A549 (cell line): ENCODE results near the gene CD2AP. TPM values are rescaled to one million over a fixed set of nuclear protein-coding genes. Genes with fewer than 3 reads are reported as not detected.

Experiments used
- ATAC-seq, 2 experiments: fragments of 200-7000 bp in 1 of 2; fragments of >200 bp in 1 of 2; cut with Nextera tagmentation in 1 of 2; cut with Tn5 transposase in 1 of 2; 3 replicates each; pipeline versions ENCODE4 v1.8.0 to v1.9.1; 2018 to 2020; ENCODE audit warnings: mild to moderate bottlenecking in 1 of 2, moderate library complexity in 1 of 2
- CTCF ChIA-PET: fragments of 300-600 bp; sonication (Branson Sonifier 250); formaldehyde crosslinking; extraction: SDS; loops from one replicate; lab custom pipeline; 2021; ENCODE audit warnings: antibody characterized with exemption, inconsistent platforms; lab: Yijun Ruan, JAX
- POLR2A ChIA-PET: fragments of 350-600 bp; formaldehyde crosslinking; extraction: SDS; loops from one replicate; lab custom pipeline; 2021; ENCODE audit warnings: antibody characterized with exemption, inconsistent platforms; lab: Yijun Ruan, JAX
- DNase-seq, 2 experiments: peaks; one replicate each; pipeline versions ENCODE4 v3.0.0 to v3.0.0-alpha.2; 2011 to 2016; ENCODE audit warnings: low read depth in 1 of 2, low spot score in 1 of 2
- FAIRE-seq: peaks from 2 replicates; lab custom pipeline; 2011; peaks lifted over from hg19 to GRCh38; lab: Jason Lieb, UNC
- H3K27ac ChIP-seq, 2 experiments: fragments of >200 bp; sonication (Bioruptor Twin); formaldehyde crosslinking; 3 replicates each; pipeline ENCODE4 v1.5.1; 2016 to 2017
- H3K4me1 ChIP-seq: fragments of >200 bp; sonication (Bioruptor Twin); formaldehyde crosslinking; 3 replicates; pipeline ENCODE4 v1.6.1; 2016
- H3K4me2 ChIP-seq: fragments of >200 bp; sonication (Bioruptor Twin); formaldehyde crosslinking; 3 replicates; pipeline ENCODE4 v1.6.1; 2016
- H3K4me3 ChIP-seq: fragments of >200 bp; sonication (Bioruptor Twin); formaldehyde crosslinking; 3 replicates; pipeline ENCODE4 v1.5.1; 2016
- H3K9me3 ChIP-seq: fragments of >200 bp; sonication (Bioruptor Twin); formaldehyde crosslinking; 3 replicates; pipeline ENCODE4 v1.6.1; 2016
- BHLHE40 ChIP-seq: IDR thresholded peaks from 2 replicates; pipeline ENCODE4 v1.6.1; 2012; ENCODE audit warnings: low read depth, low read length, inconsistent platforms
- CBX2 ChIP-seq: fragments of 200-600 bp; sonication (generic); IDR thresholded peaks from 2 replicates; pipeline ENCODE4 v1.6.1; 2016; ENCODE audit warnings: low read depth, mild to moderate bottlenecking, borderline replicate concordance
- ESRRA ChIP-seq: fragments of 150-350 bp; IDR thresholded peaks from 2 replicates; pipeline ENCODE4 v1.6.1; 2014; ENCODE audit warnings: mild to moderate bottlenecking, low read length, borderline replicate concordance
- FOSL2 ChIP-seq, 2 experiments: fragments of 450-650 bp in 1 of 2; fragments of >200 bp in 1 of 2; sonication (Bioruptor Twin) in 1 of 2; formaldehyde crosslinking; IDR thresholded peaks; 2 replicates each; pipeline versions ENCODE4 v1.5.0 to v1.6.1; 2016 to 2020; ENCODE audit warnings: mild to moderate bottlenecking in 1 of 2, moderate library complexity in 1 of 2
- FOXS1 ChIP-seq: fragments of 250-450 bp; sonication (Bioruptor Pico); IDR thresholded peaks from 2 replicates; pipeline ENCODE4 v1.5.0; 2020; ENCODE audit warnings: mild to moderate bottlenecking, moderate library complexity
- HDAC2 ChIP-seq: fragments of 200-600 bp; sonication (generic); IDR thresholded peaks from 2 replicates; pipeline ENCODE4 v1.6.1; 2016
- HOXB13 ChIP-seq: fragments of 250-450 bp; sonication (Bioruptor Pico); IDR thresholded peaks from 2 replicates; pipeline ENCODE4 v1.5.0; 2020; ENCODE audit warnings: low read depth, mild to moderate bottlenecking, moderate library complexity
- JUNB ChIP-seq: fragments of >200 bp; sonication (Bioruptor Twin); formaldehyde crosslinking; IDR thresholded peaks from 2 replicates; pipeline ENCODE4 v1.6.1; 2016
- KDM5A ChIP-seq: fragments of 200-600 bp; sonication (generic); IDR thresholded peaks from 2 replicates; pipeline ENCODE4 v1.6.1; 2016; ENCODE audit warnings: antibody characterized with exemption, mild to moderate bottlenecking
- MAFK ChIP-seq: fragments of 450-650 bp; IDR thresholded peaks from 2 replicates; pipeline ENCODE4 v1.6.1; 2014; ENCODE audit not compliant: partially characterized antibody
- MAZ ChIP-seq: fragments of 150-350 bp; IDR thresholded peaks from 2 replicates; pipeline ENCODE4 v1.6.1; 2014; ENCODE audit warnings: antibody characterized with exemption, low read depth, low read length, borderline replicate concordance
- MYC ChIP-seq: IDR thresholded peaks from 2 replicates; pipeline ENCODE4 v1.6.1; 2012; ENCODE audit warnings: mild to moderate bottlenecking, inconsistent platforms, low read length, improper control_type of control experiment, borderline replicate concordance
- POLR2A ChIP-seq: IDR thresholded peaks from 2 replicates; pipeline ENCODE4 v1.6.1; 2012; ENCODE audit warnings: mild to moderate bottlenecking, low read length
- RCOR1 ChIP-seq: fragments of 150-350 bp; IDR thresholded peaks from 2 replicates; pipeline ENCODE4 v1.6.1; 2014; ENCODE audit warnings: antibody characterized with exemption, low read length, low read depth
- SMC3 ChIP-seq: fragments of >200 bp; sonication (Bioruptor Twin); formaldehyde crosslinking; IDR thresholded peaks from 3 replicates; pipeline ENCODE4 v1.6.1; 2018; ENCODE audit warnings: inconsistent platforms
- SREBF2 ChIP-seq: fragments of 450-650 bp; IDR thresholded peaks from 2 replicates; pipeline ENCODE4 v1.6.1; 2014; ENCODE audit warnings: mild to moderate bottlenecking, moderate library complexity
- TFCP2L1 ChIP-seq: fragments of 250-450 bp; sonication (Bioruptor Pico); IDR thresholded peaks from 2 replicates; pipeline ENCODE4 v1.5.0; 2021; ENCODE audit warnings: mild to moderate bottlenecking
- USF2 ChIP-seq: fragments of 450-650 bp; IDR thresholded peaks from 2 replicates; pipeline ENCODE4 v1.6.1; 2014; ENCODE audit warnings: antibody characterized with exemption
- ZNF302 ChIP-seq: fragments of 250-450 bp; sonication (Bioruptor Pico); IDR thresholded peaks from 2 replicates; pipeline ENCODE4 v1.9.0; 2021; ENCODE audit warnings: inconsistent platforms, mild to moderate bottlenecking, moderate library complexity
- WGBS: methylation state at CpG from one replicate; pipeline ENCODE4 v1.1.6; 2017; ENCODE audit errors: missing lambda C conversion rate; 5-methylcytosine and 5-hydroxymethylcytosine counted together
- polyA plus RNA-seq, 4 experiments: library from polyadenylated mRNA; depleted of rRNA in 3 of 4; stranded (reverse); fragments of >200 nt; fragmentation: RNase III in 1 of 4; extraction: RNeasy Plus Mini Kit Qiagen cat#74134 plus additional on column Dnase treatment in 1 of 4; gene quantifications; 2 replicates in 3 of 4; 3 replicates in 1 of 4; pipeline ENCODE4 v1.2.3, GENCODE V29; 2011 to 2017
- TF ChIP-seq, protein P1 (sequence below): fragments of 250-450 bp; sonication (Bioruptor Pico); IDR thresholded peaks from 2 replicates; pipeline ENCODE4 v1.5.0; 2021; ENCODE audit warnings: mild to moderate bottlenecking, moderate library complexity, borderline replicate concordance
- TF ChIP-seq, protein P2 (sequence below): IDR thresholded peaks from 2 replicates; pipeline ENCODE4 v1.6.1; 2012
- TF ChIP-seq, protein P3 (sequence below): IDR thresholded peaks from 2 replicates; pipeline ENCODE4 v1.6.1; 2012; ENCODE audit warnings: low read depth, borderline replicate concordance

Gene CD2AP
- polyA plus RNA-seq, 2 of the 4 experiments (the other 2 are of a cell fraction) = 18.8 to 35.7 TPM

GRCh38 chr6:47446669-47447330 lies 30.8 kb upstream of the CD2AP start:
- ATAC-seq (no peak), FAIRE-seq (no peak)

DNA sequence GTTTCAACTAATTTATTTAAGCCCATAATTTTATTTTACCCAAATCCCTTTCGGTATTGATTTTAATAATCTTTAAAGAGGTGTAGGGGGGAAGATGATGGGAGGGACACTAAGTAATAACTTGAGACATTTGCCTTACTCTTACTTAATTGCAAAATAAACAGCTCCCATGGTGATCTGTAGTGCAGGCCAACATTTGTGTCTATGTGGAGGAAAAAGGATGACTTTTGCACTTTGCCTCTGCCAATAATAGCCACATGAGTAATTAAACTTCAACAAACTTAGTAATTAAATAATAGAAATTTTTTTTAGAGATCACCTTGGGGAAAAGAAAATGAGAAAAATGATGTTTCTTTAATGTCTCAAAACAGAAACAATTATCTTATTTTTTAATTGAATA lies 29.9 kb upstream of the CD2AP start:
- no peaks in the 10 kb centered on the region for H3K9me3 ChIP-seq
- ChIA-PET POLR2A (no interaction called here), CTCF (no interaction called here)
- TF ChIP-seq HDAC2 (no peak), CBX2 (no peak), FOXS1 (CRISPR knock-in tag) (no peak), SMC3 (no peak), RCOR1 (no peak), POLR2A (no peak), JUNB (no peak), BHLHE40 (no peak), KDM5A (no peak), USF2 (no peak), MAFK (no peak)
- TF ChIP-seq, protein P1, sequence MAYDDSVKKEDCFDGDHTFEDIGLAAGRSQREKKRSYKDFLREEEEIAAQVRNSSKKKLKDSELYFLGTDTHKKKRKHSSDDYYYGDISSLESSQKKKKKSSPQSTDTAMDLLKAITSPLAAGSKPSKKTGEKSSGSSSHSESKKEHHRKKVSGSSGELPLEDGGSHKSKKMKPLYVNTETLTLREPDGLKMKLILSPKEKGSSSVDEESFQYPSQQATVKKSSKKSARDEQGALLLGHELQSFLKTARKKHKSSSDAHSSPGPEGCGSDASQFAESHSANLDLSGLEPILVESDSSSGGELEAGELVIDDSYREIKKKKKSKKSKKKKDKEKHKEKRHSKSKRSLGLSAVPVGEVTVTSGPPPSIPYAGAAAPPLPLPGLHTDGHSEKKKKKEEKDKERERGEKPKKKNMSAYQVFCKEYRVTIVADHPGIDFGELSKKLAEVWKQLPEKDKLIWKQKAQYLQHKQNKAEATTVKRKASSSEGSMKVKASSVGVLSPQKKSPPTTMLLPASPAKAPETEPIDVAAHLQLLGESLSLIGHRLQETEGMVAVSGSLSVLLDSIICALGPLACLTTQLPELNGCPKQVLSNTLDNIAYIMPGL = no peak
- TF ChIP-seq, protein P2, sequence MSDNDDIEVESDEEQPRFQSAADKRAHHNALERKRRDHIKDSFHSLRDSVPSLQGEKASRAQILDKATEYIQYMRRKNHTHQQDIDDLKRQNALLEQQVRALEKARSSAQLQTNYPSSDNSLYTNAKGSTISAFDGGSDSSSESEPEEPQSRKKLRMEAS = no peak
- H3K27ac ChIP-seq = no peak overlapping the region
- no peak overlapping the region for H3K4me3 ChIP-seq
- no peak for DNase-seq
- no peak overlapping the region for H3K4me2 ChIP-seq
- H3K4me1 ChIP-seq = peaks cover 2% of the 10 kb centered on the region; the same call in 1 of the 3 replicates
- FAIRE-seq = no peak
- ATAC-seq = no peak
- WGBS = 79% methylated on average over 1 of the region's 1 CpG

More at GRCh38 chr6:47446669-47447330, 30.8 kb upstream of the CD2AP start:
- WGBS = 47% methylated on average over 3 of the region's 3 CpGs
- H3K4me3 ChIP-seq = no peak overlapping the region
- ChIA-PET CTCF (no interaction called here), POLR2A (no interaction called here)
- no peak for TF ChIP-seq KDM5A
- no peak for TF ChIP-seq FOSL2 (IDR thresholded peaks at IDR 0.05)
- no peak for TF ChIP-seq FOSL2 (CRISPR knock-in tag; IDR thresholded peaks at IDR 0.05)
- TF ChIP-seq MAZ = no peak
- TF ChIP-seq, protein P3, sequence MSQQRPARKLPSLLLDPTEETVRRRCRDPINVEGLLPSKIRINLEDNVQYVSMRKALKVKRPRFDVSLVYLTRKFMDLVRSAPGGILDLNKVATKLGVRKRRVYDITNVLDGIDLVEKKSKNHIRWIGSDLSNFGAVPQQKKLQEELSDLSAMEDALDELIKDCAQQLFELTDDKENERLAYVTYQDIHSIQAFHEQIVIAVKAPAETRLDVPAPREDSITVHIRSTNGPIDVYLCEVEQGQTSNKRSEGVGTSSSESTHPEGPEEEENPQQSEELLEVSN = no peak
- TF ChIP-seq HOXB13 = no peak
- no peak for TF ChIP-seq JUNB
- no peak for TF ChIP-seq CBX2
- no peak for TF ChIP-seq MYC
- no peak for TF ChIP-seq TFCP2L1 (CRISPR knock-in tag)
- no peak for TF ChIP-seq ZNF302 (CRISPR knock-in tag)
- TF ChIP-seq SREBF2 = no peak
- TF ChIP-seq, protein P2 = no peak
- no peak for TF ChIP-seq RCOR1
- TF ChIP-seq SMC3 = no peak
- TF ChIP-seq ESRRA = no peak
- no peaks in the 10 kb centered on the region for H3K9me3 ChIP-seq
- no peak for DNase-seq
- H3K4me2 ChIP-seq = no peak overlapping the region
- H3K4me1 ChIP-seq = no peaks in the 10 kb centered on the region
- no peak overlapping the region for H3K27ac ChIP-seq
